VCaP (cell line): Measurements from ENCODE around the gene ACVR2B.
"Not testable (repeated sequence)": the region's sequence is repeated elsewhere in the genome, so short reads cannot be mapped to it uniquely, and the experiment has no call there.

Experiments used
- H3K27ac ChIP-seq: fragments of 450-650 bp; 2 replicates; pipeline ENCODE4 v1.5.1; 2017
- CTCF ChIP-seq: fragments of 450-650 bp; conservative IDR thresholded peaks from 2 replicates; pipeline ENCODE4 v1.5.1; 2017; ENCODE audit warnings: mild to moderate bottlenecking, moderate library complexity

ACVR2B gene

DNA sequence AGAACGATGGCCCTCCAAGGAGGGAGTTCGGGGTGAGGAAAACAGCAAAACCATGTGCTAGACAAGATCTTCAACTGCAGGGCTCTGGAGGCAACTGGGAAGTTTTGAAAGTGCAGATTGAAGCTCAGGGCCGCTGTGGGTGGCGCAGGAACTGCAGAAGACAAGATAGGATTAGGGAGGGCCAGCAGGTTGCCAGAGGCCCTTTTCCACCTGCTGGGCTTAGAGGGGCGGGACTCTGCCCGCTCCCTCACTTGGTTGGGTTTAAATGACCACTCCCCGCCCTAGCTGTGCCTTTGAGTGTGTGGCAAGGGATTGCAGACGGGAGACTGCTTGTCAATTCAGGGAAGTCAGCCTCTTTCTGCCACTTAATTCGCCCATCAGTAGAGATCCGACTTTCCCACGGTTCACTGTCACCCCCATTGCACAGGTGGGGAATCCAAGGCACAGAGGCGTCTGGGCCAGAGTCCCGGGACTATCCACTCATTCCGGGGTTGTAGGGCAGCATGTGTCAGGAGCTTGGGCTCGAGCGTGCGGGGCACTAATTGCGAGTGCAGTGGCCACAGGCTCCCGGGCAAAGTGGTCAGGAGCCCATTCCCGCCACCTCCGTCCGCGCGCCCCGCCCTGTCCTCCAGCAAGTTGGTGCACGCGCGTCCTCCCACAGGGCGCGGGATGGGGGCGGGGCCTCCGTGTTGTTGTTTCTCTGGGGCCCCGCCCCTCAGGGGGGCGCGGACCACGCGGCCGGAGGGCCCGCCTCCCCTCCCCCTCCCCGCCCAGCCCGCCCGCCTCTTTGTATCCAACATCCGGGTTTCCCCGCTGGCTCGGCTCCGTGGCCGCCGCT lies at the start of gene ACVR2B:
Gene ACVR2B, plus strand, starts transcription at position 816 of the 838 bp plus-strand sequence. CDS start 433 bp downstream, outside the sequence.
- H3K27ac ChIP-seq: peak within 1 kb of the TSS; percentile 100
- TF ChIP-seq CTCF: 0 out of 2 replicates have a peak, but pooled peaks have one; percentile 10

DNA sequence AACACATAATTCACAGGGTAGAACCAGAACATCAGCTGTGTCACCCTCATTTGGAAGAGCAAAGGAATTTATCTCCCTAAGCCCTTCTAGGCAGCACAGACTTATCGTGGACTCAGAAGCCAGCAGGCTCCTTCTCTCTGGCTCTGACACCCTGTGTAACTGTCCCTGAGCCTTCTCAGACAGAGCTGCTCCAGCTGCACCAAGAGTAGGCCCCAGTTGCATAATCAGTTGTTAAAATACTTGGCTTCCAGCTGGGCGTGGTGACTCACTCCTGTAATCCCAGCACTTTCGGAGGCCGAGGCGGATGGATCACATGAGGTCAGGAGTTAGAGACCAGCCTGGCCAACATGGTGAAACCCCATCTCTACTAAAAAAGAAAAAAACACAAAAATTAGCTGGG lies 49.4 kb upstream of the ACVR2B start:
- TF ChIP-seq CTCF: no peak
- H3K27ac ChIP-seq: no peak overlapping the region

GRCh38 chr3:38411591-38411990 lies 42.1 kb upstream of the ACVR2B start:
- H3K27ac ChIP-seq: no peak overlapping the region
- no peak for TF ChIP-seq CTCF

DNA sequence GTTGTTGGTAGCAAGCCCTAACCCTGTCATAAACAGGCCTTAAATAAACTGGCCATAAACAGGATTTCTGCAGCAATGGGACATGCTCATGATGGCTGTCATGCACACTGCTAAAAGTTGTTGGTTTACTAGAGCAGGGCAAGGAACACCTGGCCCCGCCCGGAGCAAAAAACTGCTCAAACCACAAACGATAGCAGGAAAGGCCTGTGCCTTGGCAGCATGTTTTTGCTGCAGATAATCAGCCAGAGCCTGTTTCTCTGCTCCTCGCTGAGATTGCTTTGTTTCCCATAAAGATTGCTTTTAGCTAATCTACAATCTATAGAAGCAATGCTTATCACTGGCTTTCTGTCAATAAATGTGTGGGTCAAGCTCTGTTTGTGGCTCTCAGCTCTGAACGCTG lies 32.9 kb upstream of the ACVR2B start:
- H3K27ac ChIP-seq: peak overlapping the region; percentile 45

- H3K27ac ChIP-seq: no peak overlapping the region
- TF ChIP-seq CTCF: no peak
Measured at GRCh38 chr3:38421679-38422336, 31.9 kb upstream of the ACVR2B start.

DNA sequence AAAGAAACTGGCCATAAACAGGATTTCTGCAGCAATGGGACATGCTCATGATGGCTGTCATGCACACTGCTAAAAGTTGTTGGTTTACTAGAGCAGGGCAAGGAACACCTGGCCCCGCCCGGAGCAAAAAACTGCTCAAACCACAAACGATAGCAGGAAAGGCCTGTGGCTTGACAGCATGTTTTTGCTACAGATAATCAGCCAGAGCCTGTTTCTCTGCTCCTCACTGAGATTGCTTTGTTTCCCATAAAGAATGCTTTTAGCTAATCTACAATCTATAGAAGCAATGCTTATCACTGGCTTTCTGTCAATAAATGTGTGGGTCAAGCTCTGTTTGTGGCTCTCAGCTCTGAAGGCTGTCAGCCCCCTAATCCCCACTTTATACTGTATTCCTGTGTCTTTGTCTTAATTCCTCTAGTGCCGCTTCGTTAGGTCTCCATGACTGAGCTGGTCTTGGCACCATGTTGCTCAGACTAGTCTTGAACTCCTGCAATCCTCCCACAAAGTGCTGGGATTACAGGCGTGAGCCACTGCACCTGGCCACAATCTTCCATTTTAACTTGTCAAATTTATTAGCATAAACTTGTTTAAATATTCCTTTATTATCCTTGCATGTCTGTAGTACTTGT lies 26.8 kb upstream of the ACVR2B start:
- H3K27ac ChIP-seq: not testable (repeated sequence)

DNA sequence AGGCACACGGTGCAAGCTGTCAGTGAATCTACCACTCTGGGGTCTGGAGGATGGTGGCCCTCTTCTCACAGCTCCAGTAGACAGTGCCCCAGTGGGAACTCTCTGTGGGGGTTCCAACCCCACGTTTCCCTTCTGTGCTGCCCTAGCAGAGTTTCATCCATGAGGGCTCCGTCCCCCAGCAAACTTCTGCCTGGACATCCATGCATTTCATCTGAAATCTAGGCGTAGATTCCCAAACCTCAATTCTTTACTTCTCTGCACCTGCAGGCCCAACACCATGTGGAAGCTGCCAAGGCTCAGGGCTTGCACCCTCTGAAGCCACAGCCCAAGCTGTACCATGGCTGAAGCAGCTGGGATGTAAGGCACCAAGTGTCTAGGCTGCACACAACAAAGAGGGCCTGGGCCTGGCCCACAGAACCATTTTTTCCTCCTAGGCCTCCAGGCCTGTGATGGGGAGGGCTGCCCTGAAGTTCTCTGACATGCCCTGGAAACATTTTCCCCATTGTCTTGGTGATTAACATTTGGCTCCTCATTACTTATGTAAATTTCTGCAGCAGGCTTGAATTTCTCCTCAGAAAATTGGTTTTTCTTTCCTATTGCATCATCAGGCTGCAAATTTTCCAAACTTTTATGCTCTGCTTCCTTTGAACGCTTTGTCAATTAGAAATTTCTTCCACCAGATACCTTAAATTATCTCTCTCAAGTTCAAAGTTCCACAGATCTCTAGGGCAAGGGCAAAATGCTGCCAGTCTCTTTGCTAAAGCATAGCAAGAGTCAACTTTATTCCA lies 20.6 kb upstream of the ACVR2B start:
- H3K27ac ChIP-seq: not testable (repeated sequence)

DNA sequence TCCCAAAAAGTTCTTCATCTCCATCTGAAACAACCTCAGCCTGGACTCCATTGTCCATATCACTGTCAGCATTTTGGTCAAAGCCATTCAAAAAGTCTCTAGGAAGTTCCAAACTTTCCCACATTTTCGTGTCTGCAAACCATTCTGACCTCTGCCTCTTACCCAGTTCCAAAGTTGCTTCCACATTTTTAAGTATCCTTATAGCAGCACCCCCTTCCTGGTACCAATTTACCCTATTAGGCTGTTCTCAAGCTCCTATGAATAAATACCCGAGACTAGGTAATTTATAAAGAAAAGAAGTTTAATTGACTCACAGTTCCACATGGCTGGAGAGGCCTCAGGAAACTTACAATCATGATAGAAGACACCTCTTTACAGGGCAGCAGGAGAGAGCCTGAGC lies 20.0 kb upstream of the ACVR2B start:
- H3K27ac ChIP-seq: not testable (repeated sequence)

- not testable (repeated sequence) for H3K27ac ChIP-seq
Measured at GRCh38 chr3:38438436-38439069, 15.1 kb upstream of the ACVR2B start.

GRCh38 chr3:38443205-38443604 lies 10.5 kb upstream of the ACVR2B start:
- not testable (repeated sequence) for H3K27ac ChIP-seq
